ENCODE measurements around the gene KIAA1755.

DNA sequence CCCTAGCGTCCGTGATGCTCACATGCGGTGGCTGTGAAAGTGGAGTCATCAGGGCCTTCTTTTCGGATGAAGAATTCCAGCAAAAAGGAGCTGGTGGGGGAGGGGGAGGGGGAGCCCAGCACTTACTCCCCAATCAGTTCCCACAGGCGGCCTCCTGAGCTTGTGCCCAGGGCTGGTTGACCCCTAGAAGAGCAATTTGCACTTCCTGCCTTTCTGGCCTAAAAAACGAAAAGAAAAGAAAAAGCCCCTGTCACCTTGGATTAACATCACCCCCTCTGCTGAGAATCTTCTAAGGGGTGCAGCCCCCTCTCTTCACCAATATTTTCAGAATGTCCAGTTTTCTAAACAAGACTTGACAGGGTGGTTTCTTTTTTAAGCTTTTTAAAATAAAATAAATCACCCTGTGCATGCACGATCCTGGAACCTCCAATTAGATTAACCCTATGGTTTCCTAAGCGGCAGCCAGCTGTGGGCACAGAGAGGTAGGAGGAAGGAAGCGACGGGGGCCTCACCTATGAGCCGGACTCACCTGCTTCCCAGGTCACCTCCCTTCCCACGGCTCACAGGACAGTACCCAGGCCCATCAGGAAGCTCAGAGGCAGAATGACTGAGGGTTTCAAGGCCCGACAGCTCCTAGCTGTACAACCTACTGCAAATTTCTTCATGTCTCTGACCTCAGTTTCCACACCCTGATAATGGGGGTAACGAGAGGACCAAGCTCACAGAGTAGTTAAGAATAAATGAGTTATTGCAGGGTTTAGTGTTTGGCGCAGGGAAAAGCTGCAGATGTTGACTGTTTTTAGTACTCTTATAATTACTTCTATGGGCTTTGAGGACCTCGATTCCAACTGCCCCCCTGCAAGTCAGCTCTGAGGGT, 85.0 kb downstream of the KIAA1755 start:
- TF ChIP-seq ZNF274 (IDR thresholded peaks at IDR 0.05; ENCODE audit: low read depth, low read length) (no peak), SUZ12 (IDR thresholded peaks at IDR 0.05; ENCODE audit: extremely low read depth, insufficient read depth, insufficient read length) (no peak)

All from NT2/D1 (cell line).